A673 (cell line): Measurements from ENCODE around the gene MSANTD2.

Experiments
- CTCF ChIP-seq: fragments of 300-800, 200-600 bp; sonication (generic); conservative IDR thresholded peaks from 2 replicates; pipeline ENCODE4 v1.5.1; 2017; ENCODE audit warnings: low read depth, mild to moderate bottlenecking, antibody characterized with exemption, low read length, moderate library complexity, mixed read lengths
- EZH2 ChIP-seq: fragments of 200-600 bp; sonication (generic); IDR thresholded peaks from 2 replicates; pipeline ENCODE4 v1.6.1; 2017; ENCODE audit warnings: borderline replicate concordance, low read depth, mild to moderate bottlenecking, mixed read lengths, antibody characterized with exemption, low read length; ENCODE audit not compliant: poor library complexity, severe bottlenecking

- TF ChIP-seq CTCF (no peak), EZH2 (no peak)
Observed at GRCh38 chr11:124784051-124784450, 16.2 kb downstream of the MSANTD2 start.
